ENCODE results near the gene PRPSAP2.

PRPSAP2 gene

DNA sequence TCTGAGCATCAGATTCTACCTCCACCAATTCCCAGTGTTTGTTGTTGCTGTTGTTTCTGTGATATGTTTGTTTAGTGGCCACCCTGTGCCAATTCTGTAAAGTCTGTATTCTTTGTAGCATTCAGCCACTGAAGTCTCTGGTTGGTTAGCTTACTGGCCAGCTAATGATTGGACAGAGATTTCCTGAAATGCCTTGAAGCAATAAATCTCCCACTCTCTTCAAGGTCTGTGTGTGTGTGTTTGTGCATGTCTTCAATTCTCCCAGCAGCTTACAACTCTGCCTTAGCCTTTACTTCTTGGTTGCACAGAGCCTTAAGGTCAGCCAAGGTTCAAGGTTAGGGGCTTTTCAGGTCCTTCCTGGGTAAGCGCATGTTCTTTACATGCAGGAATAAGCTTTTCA, 38.2 kb downstream of the PRPSAP2 start:
- TF ChIP-seq CTCF (IDR thresholded peaks at IDR 0.05; ENCODE audit: insufficient read depth, low read length, poor library complexity, severe bottlenecking), result no peak
- no peaks in the 10 kb centered on the region for H3K27me3 ChIP-seq (replicated peaks; ENCODE audit: control insufficient read depth, insufficient read depth, low read length)
- no peak for DNase-seq (ENCODE audit: extremely low read depth, insufficient read length)
- no peak overlapping the region for H3K4me3 ChIP-seq (replicated peaks; ENCODE audit: low read depth, low read length)
- H3K36me3 ChIP-seq (ENCODE audit: control insufficient read depth, insufficient read depth, low read length), result peaks cover 5% of the 10 kb centered on the region

DNA sequence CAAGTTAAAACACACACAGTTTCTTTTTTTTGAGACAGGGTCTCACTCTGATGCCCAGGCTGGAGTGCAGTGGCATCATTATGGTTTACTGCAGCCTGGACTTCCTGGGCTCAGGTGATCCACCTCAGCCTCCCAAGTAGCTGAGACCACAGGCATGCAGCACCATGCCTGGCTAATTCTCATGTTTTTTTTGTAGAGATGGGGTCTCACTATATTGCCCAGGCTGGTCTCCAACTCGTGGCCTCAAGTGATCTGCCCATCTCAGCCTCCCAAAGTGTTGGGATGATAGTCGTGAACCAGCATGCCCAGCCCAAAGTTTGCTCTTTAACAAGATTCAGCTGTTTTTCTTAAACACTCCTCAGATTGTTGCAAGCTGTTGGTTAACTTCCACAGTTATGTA, 39.0 kb downstream of the PRPSAP2 start:
- TF ChIP-seq CTCF (IDR thresholded peaks at IDR 0.05; ENCODE audit: insufficient read depth, low read length, poor library complexity, severe bottlenecking), result no peak
- Histone ChIP-seq H3K4me3 (replicated peaks; ENCODE audit: low read depth, low read length) (no peak overlapping the region), H3K36me3 (ENCODE audit: control insufficient read depth, insufficient read depth, low read length) (peaks cover 3% of the 10 kb centered on the region), H3K27me3 (replicated peaks; ENCODE audit: control insufficient read depth, insufficient read depth, low read length) (no peaks in the 10 kb centered on the region)
- no peak for DNase-seq (ENCODE audit: extremely low read depth, insufficient read length)

DNA sequence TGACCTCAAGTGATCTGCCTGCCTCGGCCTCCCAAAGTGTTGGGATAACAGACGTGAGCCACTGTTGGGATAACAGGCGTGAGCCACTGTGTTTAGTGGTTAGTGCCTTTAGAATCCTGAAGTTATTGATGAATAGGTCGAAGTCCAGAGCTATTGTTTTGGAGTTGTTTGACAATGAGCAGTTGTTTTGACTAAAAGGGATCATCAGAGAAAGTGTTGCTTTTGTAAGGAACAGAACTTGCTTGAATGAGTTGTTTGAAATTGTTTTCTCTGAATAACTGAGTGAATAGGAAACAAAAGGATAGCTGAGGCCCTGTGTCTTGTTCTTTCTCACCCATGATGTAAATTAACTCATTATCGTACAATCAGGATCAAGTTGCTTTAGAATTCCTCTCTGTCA, 46.6 kb downstream of the PRPSAP2 start:
- Histone ChIP-seq H3K27me3 (replicated peaks; ENCODE audit: control insufficient read depth, insufficient read depth, low read length) (no peaks in the 10 kb centered on the region), H3K36me3 (ENCODE audit: control insufficient read depth, insufficient read depth, low read length) (peaks cover 12% of the 10 kb centered on the region)

DNA sequence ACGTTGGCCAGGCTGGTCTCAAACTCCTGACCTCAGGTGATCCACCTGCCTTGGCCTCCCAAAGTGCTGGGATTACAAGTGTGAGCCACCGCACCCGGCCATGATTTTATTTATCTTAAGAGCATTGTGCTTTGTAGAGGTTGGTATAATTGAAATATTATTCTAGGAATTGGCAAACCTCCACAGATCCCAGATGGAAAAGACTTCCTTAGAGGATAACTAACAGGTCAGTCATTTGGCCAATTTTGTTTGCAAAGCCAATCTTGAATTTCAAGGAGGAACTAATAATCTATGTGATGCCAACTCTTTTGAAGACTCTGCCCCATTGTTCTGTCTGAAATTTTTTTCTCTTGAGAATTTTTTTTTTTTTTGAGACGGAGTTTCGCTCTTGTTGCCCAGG, 47.3 kb downstream of the PRPSAP2 start:
- Histone ChIP-seq H3K27me3 (replicated peaks; ENCODE audit: control insufficient read depth, insufficient read depth, low read length) (no peaks in the 10 kb centered on the region), H3K4me3 (replicated peaks; ENCODE audit: low read depth, low read length) (no peak overlapping the region), H3K36me3 (ENCODE audit: control insufficient read depth, insufficient read depth, low read length) (peaks cover 12% of the 10 kb centered on the region)
- TF ChIP-seq CTCF (IDR thresholded peaks at IDR 0.05; ENCODE audit: insufficient read depth, low read length, poor library complexity, severe bottlenecking), result no peak
- no peak for DNase-seq (ENCODE audit: extremely low read depth, insufficient read length)

More for the DNA sequence above, 46.6 kb downstream of the PRPSAP2 start:
- DNase-seq (ENCODE audit: extremely low read depth, insufficient read length), result no peak
- no peak overlapping the region for H3K4me3 ChIP-seq (replicated peaks; ENCODE audit: low read depth, low read length)
- no peak for TF ChIP-seq CTCF (IDR thresholded peaks at IDR 0.05; ENCODE audit: insufficient read depth, low read length, poor library complexity, severe bottlenecking)

GRCh38 chr17:18910326-18910725, 52.4 kb downstream of the PRPSAP2 start:
- Histone ChIP-seq H3K27me3 (replicated peaks; ENCODE audit: control insufficient read depth, insufficient read depth, low read length) (no peaks in the 10 kb centered on the region), H3K4me3 (replicated peaks; ENCODE audit: low read depth, low read length) (no peak overlapping the region), H3K36me3 (ENCODE audit: control insufficient read depth, insufficient read depth, low read length) (peaks cover 20% of the 10 kb centered on the region)
- TF ChIP-seq CTCF (IDR thresholded peaks at IDR 0.05; ENCODE audit: insufficient read depth, low read length, poor library complexity, severe bottlenecking), result no peak
- no peak for DNase-seq (ENCODE audit: extremely low read depth, insufficient read length)

- Histone ChIP-seq H3K36me3 (ENCODE audit: control insufficient read depth, insufficient read depth, low read length) (peaks cover 22% of the 10 kb centered on the region), H3K27me3 (replicated peaks; ENCODE audit: control insufficient read depth, insufficient read depth, low read length) (no peaks in the 10 kb centered on the region), H3K4me3 (replicated peaks; ENCODE audit: low read depth, low read length) (no peak overlapping the region)
- DNase-seq (ENCODE audit: extremely low read depth, insufficient read length), result no peak
- TF ChIP-seq CTCF (IDR thresholded peaks at IDR 0.05; ENCODE audit: insufficient read depth, low read length, poor library complexity, severe bottlenecking), result no peak
Observed at GRCh38 chr17:18910881-18911280, 53.0 kb downstream of the PRPSAP2 start.
